CD4-positive, alpha-beta T cell treated with Interleukin-6 for 4 hours (primary cell): Measurements from ENCODE around the gene TJP1.
"Not testable (repeated sequence)": the region's sequence is repeated elsewhere in the genome, so short reads cannot be mapped to it uniquely, and the experiment has no call there.

Experiments used
- DNase-seq: peaks from one replicate; pipeline ENCODE4 v3.0.0-alpha.2; 2020; ENCODE audit warnings: mixed read lengths

TJP1 gene

DNA sequence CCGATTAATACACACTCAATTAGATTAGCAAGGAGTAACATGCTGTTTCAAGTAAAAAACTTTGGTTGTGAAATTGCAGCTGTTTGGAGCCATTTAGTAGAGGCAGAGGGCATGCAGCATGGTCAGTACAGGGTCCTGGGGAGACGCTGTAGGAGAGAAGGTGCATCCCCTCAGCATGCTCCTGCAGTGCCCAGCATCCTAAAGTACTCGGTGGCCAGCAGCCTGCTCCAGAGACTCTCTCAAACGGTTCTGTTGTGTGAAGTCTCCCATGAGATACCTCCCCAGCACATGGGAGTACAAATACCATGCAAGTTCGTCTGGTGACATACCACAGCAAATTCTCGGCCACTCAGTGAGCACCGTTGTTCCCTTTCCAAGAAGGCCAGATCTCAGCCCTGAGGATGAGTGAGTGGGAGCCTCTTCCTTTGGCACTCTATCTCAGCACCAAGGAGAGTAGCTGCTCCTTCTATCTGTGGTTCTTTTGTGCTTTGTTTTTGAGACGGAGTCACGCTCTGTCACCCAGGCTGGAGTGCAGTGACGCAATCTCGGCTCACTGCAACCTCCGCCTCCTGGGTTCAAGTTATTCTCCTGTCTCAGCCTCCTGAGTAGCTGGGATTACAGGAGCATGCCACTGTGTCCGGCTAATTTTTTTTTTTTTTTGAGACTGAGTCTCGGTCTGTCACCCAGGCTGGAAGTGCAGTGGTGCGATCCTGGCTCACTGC, 72.7 kb downstream of the TJP1 start:
- DNase-seq = no peak

DNA sequence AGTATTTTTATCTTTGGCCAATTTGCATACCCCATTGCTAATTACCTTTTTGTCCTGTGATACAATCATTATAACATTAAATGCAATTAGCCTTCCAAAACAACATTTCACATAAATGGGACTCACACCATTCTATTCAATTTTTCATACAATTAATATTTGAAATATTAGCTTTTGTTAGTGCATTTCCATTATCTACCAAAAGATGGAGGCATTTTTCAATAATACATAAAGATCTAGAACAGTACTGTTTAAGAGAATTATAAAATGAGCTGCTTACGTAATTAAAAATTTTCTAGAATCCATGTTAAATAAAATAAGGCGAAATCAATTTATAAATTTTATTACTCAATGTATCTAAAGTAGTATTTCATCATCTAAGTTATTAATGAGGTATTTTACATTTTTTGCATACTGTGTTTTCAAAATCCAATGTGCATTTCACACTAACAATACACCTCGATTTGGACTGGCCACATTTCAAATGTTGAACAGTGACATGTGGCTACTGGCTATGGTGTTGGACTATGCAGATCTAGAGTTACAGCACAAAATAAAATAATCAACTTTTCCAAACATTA, 74.3 kb downstream of the TJP1 start:
- no peak for DNase-seq

DNA sequence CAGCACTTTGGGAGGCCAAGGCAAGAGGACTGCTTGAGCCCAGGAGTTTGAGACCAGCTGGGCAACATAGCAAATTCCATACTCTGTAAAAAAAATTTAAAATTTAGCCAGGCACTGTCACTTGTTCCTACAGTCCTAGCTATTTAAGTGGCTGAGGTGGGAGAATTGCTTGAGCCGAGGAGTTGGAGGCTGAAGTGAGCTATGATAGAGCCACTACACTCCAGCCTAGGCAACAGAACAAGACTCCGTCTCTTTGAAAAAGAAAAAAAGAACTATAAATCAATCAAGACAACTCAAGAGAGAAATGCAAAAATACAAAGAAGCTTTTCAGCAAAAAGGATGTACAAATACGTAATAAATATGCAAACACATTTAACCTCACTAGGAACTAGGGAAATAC, 78.8 kb downstream of the TJP1 start:
- no peak for DNase-seq

DNA sequence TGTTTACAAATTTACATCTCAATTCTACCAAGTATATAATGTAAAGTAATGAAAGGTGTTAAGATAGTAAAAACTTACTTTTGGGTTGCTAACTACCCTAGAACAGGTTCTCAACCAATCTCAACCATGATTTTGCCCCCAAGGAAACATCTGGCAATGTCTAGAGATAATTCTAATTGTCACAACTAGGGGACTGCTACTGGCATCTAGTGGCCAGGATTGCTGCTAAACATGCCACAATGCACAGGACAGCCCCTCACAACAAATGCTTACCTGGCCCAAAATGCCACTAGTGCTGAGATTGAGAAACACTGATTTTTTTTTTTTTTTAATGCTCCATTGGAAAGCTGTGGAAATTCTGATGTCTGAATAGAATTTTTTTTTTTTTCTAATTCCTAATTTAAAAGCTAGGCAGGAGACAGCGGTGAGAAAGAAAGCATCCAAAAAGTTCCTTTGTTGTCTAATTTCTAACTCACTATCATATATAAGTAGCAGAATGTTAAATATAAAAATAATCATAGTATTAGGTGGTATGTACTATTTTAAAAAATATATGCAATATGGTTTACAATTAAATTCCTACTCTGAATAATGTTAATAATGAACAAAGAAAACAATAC, 81.5 kb downstream of the TJP1 start:
- DNase-seq = no peak

DNA sequence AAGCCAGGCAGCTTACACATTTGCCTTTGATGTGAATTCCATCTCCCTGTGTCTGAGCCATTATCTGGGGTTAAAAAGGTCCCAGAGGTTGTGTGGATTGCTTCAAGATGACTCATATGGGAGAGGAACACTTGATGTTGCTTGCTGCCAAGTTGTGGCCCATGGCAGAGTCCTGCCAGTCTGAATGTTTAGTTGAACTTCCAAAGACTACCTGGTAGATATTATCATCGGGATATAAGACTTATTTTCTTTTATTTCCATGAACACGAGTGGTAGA, 85.6 kb downstream of the TJP1 start:
- no peak for DNase-seq

DNA sequence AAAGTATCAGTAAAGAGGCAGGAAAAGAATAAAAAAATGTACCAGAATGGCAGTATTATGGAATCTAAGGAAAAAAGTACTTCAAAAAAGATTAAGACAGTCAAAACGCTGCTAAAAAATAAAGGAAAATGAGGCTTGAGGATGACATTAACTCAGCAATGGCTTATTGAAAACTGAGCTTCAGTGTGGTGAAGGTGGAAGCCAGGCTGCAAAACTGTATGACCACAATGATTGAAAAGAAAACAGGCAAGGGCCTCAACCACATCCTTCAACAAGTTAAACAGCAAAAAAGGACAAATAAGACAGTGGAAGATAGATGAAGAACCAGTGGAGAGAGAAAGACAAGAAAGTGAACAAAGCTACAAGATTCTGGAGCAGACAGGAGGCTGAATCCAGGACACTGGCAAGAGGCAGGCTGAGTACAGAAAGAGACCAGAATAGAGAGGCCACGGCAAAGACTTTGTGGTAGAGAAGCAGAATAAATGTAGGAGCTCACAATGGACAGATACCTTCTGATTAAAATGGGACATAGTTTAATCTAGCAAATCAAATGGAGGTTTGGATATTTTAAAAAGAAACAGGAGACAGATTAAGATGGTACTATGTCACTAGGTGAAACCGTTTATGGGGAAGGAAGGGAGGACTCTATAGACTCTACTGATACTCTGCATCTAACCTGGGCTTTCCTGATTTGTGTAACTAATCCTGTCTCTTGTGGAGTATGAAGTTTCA, 86.1 kb downstream of the TJP1 start:
- no peak for DNase-seq

DNA sequence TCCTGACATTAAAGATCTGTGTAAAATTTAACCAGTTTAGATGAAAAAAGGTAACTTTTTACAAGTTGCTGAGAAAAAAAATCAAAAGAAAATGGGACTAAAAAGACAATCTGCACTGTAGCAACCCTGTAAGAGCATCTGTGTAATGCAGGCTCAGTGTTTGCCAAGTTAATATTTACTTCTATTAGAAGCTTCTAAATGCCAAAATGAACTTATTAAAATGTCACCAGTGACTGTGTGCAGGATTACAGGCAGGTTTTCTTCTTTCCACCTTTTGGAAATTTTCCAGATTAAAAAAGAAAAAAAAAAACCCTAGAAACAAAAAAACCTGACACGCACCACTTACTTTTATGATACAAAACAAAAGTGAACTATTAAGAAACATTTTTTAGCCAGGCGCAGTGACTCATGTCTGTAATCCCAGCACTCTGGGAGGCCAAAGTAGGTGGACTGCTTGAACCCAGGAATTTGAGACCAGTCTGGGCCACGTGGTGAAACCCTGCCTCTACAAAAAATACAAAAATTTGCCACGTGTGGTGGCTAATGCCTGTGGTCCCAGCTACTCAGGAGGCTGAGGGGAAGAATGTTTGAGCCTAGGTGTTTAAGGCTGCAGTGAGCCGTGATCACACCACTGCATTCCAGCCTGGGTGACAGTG, 87.2 kb downstream of the TJP1 start:
- no peak for DNase-seq

DNA sequence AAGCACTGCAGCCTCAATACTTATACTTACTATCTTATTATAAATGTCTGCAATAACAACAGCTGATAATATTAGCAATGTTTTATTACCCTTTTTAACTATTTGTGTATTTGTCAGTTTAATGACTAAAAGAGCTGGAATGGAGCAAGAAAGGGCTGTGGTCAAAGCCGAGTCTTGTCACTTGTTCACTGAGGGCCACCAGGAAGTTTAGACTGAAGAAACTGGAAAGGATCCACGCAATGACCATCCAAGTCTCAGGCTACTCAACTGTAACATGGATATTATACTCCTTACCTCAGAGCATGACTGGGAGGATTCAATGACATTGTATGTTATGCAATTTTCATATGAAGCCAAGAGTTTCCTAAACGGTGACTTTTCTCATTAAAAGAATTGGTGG, 90.4 kb downstream of the TJP1 start:
- DNase-seq = no peak

DNA sequence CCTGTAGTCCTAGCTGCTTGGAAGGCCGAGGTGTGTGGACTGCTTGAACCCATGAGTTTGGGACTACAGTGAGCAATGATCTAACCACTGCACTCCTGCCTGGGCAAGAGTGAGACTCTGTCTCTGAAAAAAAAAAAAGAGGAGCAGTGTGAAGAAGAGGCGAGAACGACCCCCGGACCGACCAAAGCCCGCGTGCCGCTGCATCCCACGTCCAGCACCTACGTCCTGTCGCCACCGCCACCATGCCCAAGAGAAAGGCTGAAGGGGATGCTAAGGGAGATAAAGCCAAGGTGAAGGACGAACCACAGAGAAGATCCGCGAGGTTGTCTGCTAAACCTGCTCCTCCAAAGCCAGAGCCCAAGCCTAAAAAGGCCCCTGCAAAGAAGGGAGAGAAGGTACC, 91.8 kb downstream of the TJP1 start:
- not testable (repeated sequence) for DNase-seq

DNA sequence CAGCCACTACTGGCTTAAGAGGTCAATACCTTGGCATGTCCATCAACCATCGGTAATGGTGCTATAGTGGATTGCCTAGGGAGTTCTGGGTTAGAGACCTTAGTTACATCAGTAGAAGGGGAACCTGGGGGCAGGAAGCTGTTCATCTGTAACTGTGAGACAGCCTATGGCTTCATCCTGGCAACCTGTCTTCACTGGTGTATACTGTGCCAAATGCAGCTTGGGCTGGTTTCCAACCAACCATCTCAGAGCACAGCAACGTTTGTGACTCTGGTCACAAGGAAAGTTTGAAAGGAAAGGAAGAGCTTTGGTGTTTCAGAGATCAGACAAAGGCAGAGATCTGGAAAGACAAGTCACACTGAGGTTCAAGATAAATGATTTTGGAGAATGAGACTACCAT, 93.8 kb downstream of the TJP1 start:
- DNase-seq = no peak

DNA sequence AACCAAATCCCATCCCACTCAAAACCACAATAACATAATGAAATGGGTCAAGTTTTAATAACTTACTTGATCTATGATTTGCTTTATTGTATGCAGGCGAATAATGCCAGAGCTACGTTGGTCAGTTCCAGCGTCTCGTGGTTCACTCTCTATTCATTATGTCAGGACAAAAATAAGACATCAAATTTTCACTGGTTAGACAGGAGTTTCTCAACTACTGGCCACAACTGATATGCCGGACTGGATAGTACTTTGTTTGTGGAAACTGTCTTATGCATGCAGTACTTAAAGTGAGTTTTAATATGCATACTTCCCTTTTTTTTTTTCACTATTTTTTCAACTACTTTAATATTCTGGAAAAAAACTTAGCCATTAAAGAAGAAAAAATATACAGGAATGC, 94.4 kb downstream of the TJP1 start:
- no peak for DNase-seq

DNA sequence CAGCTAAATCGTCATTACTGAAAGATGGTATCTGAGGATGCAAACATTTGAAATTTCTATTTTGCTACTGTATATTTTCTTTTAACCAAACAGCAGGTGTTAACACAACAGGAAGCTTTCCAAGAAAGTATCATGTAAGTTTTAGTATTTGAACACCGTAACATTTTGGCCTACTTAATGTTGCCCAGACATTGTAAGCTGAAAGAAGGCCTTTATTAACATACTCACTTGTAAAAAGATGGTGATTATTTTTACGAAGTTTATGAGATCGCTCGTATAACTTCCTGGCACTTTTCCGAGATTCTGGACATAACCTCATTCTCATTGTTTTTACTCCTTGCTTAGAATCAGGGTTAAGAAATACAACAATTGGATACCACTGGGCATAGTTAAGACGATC, 95.7 kb downstream of the TJP1 start:
- DNase-seq = no peak

DNA sequence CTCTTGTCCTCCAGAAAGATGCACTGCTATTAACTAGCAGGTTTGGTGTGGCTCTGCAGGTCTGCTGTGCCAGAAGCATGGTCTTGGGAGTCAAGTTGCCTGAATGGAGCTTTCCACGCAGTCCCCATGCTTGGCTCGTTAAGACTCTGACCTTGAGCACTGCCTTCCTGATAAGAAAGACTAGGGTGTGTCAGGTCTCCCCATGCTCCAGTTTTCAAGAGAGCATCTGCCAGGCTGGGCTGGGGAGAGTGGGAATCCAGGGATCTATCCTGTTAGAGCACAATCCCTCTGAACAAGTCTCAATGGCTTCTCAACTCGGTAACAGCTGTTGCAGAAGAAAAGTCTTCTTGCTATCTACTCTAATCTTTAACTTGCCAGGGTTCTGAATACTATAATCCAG, 98.2 kb downstream of the TJP1 start:
- no peak for DNase-seq

DNA sequence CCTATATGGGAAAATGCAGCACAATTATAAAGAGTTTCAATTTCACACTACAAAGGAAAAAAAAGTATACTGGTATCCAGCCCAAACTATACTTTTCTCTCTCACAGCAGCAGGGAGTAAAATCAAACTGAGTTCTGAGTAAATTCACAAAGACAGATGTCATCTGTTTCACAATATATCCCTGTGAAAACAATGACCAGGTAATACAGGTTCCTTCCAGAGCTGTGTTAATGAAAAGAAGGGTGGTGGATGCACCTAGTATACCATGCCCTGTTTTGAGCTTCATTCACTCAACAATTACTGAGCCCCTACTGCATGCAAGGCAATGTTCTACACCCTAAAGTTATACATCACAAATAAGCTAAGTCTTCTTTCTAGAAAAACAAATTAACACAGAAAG, 108.5 kb downstream of the TJP1 start:
- DNase-seq = no peak

DNA sequence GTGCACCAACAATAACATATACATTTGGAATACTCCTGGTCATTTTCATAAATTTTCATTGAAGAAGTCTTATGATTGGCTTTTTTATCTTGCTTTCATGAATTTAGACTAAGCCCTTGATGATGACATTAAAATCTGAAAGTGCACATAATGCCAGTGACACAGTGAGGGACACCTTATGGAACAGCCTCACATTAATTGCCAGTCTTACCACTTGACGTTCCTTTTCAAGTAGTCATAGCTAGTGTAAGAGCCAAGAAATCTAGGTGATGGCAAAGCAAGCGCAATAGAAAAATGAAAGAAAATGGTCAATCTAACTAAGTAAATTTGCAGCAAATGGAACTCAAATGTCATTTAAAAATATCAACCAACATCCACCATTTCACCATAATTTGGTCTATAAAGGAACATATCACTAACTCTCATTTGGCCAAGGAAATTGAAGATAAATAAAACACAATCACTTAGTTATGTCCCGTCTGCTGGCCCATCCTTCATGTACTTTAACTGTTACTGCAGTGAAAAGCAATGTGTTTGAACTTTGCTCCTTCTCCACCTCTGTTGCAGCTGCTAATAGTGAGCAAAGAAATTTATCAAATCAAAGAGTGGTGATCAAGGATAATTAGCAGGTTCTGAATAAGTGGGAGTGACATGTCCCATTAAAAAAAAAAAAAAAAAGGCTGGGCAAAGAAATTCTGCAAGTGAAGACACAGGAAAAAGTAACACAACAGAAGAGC, 110.0 kb downstream of the TJP1 start:
- DNase-seq = no peak

DNA sequence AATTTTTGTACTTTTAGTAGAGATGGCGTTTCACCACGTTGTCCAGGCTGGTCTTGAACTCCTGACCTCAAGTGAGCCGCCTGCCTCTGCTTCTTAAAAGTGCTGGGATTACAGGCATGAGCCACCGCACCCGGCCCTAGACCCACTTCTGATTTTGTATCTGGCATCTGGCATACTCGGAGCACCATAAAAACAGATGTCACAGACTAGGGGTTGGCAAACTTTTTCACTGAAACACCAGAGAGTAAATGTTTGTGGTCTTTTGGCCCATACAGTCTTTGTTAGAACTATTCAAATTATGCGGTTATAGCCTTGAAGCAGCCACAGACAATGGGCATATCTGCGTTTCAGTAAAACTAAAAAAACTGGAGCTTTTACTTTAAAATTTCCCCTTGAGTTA, 110.7 kb downstream of the TJP1 start:
- DNase-seq = no peak

DNA sequence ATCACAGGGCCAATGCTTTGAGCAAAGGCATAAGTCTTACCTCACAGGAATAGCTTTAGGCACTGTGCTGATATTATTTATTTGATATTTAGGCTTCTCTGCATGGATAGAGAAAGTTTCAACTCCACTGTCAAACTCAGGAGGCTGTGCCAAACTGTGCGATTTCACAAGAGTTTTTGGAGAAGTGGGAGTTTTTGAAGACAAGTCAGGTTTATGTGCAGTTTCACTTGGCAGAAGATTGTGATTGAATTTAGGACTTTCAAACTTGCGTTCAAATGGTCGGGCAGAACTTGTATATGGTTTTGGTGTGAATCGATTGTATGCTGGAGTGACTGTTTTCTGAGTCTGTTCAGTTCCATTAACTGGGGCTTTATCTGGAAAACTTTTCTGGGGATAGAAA, 113.7 kb downstream of the TJP1 start:
- DNase-seq = no peak

DNA sequence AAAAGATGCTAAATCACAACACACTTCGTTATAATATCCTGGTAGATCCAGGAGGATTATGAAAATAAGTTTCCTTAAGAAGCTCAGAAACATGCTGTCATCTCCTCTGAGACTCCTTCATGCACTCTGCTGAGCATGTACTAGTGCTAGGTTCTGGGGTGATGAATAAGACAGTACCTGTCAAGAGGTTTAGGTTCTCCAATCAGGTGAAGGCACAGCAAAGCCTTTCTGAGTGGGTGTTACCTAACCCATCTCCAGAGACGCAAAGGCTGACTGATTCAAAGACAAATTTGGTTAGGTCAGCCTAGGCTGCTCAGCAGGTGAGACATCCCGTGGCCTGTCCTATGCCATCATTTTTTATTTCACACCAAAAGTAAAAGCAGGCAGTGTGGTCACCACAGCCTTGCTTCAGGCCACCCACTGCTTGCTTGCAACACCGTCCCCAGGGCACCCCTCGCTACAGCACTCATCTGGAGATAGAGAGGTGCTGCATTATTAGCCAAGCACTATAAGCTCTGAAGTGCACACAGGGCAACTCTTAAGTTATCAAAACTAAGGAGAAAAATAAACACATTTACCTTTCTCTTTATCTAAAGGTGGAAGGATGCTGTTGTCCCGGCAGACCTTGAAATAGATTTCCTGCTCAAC, 117.2 kb downstream of the TJP1 start:
- DNase-seq = no peak

DNA sequence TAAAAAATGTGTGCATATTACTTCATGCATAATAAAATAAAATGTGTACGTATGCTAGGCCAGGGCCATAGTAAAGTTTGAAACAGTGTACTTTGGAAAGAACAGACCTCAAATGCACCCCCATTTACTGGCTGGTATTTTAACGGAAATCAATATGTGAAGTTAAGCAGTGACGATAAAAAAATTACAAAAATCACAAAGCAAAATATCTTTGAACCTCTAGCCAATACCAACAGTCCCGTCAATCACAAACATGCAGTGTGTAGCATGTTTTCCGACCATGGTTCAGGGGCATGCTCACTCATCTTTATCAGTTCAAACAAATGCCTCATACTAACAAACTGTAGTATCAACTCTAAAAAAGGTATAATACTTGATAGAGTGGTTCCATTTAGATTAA, 121.1 kb downstream of the TJP1 start:
- DNase-seq = no peak

DNA sequence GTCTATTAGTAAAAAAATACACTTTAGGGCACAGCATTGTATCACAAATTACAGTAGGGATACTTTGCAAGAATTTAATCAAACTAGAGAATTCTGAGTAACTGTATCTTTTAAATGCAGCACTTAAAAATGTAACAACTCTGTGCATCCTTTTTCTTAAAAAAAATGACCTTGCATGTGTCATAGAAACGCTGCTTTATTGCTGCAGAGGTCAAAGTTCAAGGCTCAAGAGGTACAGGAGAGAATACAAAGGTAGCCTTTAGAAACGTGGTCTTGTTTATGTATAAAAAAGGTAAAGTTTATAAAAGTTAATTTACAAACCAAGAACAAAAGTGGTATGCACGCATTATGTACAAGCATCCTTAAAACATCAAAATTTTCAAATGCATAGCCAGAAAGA, 122.0 kb downstream of the TJP1 start:
- DNase-seq = no peak

DNA sequence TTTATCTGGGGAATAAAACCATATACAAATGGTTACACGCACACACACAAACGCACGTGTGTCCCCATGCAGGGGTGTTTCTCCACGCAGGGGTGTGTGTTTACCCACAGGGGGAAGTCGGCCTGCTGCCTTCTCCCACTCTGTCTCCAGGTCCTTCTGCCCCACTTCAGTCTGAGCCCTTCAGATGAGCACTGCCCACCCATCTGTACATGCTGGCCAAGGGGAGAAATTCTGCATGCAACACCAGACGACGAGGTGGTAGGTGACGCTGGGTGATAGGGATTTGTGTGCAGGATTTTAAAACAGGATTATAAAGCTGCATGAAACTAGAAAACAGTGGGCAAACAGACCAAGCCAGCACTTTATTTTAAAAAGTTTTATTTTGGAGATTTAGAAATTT, 122.5 kb downstream of the TJP1 start:
- no peak for DNase-seq

DNA sequence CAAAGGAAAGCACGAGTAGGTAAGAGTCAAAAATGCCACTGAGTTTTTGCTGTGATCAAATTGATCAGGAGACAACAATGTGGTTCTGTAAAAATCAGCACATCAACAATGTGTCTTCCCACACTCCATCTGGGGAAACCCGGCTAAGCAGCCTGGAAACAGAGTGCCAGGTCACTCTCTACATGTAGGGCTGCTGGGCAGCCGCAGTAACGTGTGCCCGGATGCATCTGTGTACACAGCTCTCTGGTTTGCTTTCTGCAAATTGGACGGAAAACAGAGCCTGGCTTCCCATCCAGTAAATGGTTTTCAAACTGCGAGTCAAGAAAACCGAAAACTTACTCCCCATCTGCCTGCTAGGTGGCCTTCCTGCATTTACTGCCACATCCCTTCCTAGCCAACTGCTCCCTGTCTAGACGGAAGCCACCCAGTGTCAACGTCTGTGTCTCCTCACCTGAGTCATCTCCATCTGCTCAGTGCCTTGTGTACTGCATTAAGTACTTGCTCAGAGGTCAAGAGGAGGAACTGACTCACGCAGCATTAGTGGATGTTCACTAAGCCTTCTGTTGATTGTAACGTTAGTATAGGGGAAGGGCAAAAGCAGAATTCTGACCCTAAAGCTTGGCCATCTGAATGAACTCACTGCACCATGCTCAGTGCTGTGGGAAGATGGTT, 124.1 kb downstream of the TJP1 start:
- DNase-seq = no peak
